H1 (cell line): ENCODE data around the gene ZNF532. TPM values are rescaled to one million over a fixed set of nuclear protein-coding genes. Genes with fewer than 3 reads are reported as not detected.

ENCODE experiments used
- CTCF ChIA-PET: fragments of 300-600 bp; sonication (Branson Sonifier 250); formaldehyde crosslinking; loops from one replicate; lab custom pipeline; 2021; ENCODE audit not compliant: partially characterized antibody; lab: Charles Lee
- POLR2A ChIA-PET: fragments of 300-600 bp; sonication (Branson Sonifier 250); formaldehyde crosslinking; loops from one replicate; lab custom pipeline; 2021; ENCODE audit warnings: inconsistent platforms; ENCODE audit not compliant: partially characterized antibody; lab: Charles Lee
- DNase-seq, 2 experiments: peaks; one replicate each; pipeline versions ENCODE4 v3.0.0 to v3.0.0-alpha.2; 2010 to 2022; ENCODE audit warnings: low spot score in 2 of 2, low read depth in 1 of 2, mixed read lengths in 1 of 2
- FAIRE-seq: peaks from 2 replicates; lab custom pipeline; 2011; peaks lifted over from hg19 to GRCh38; lab: Jason Lieb, UNC
- H2AFZ ChIP-seq: 2 replicates; pipeline ENCODE4 v1.8.1; 2012; ENCODE audit warnings: low read length, inconsistent platforms
- H2AK5ac ChIP-seq: 2 replicates; pipeline ENCODE4 v1.6.1; 2013; ENCODE audit warnings: low read depth, low read length
- H2BK120ac ChIP-seq: replicated peaks from 2 replicates; pipeline ENCODE3; 2013; ENCODE audit warnings: low read depth, low read length, inconsistent platforms
- H2BK12ac ChIP-seq: 2 replicates; pipeline ENCODE4 v1.6.1; 2013; ENCODE audit warnings: low read depth, low read length
- H2BK15ac ChIP-seq: 2 replicates; pipeline ENCODE4 v1.6.1; 2013; ENCODE audit warnings: low read length
- H2BK20ac ChIP-seq: 2 replicates; pipeline ENCODE4 v1.6.1; 2013; ENCODE audit warnings: low read length
- H2BK5ac ChIP-seq: 2 replicates; pipeline ENCODE4 v1.6.1; 2013; ENCODE audit warnings: low read depth, low read length
- H3K14ac ChIP-seq: 2 replicates; pipeline ENCODE4 v1.6.1; 2013; ENCODE audit warnings: inconsistent platforms; ENCODE audit not compliant: insufficient read length
- H3K18ac ChIP-seq: 2 replicates; pipeline ENCODE4 v1.6.1; 2013; ENCODE audit warnings: low read length; ENCODE audit errors: extremely low read depth
- H3K23ac ChIP-seq: 2 replicates; pipeline ENCODE4 v1.6.1; 2013; ENCODE audit warnings: inconsistent platforms; ENCODE audit not compliant: insufficient read length
- H3K23me2 ChIP-seq: 2 replicates; pipeline ENCODE4 v1.6.1; 2013; ENCODE audit warnings: low read depth, low read length
- H3K27ac ChIP-seq: 2 replicates; pipeline ENCODE4 v1.6.1; 2011; ENCODE audit warnings: low read depth, low read length, inconsistent platforms
- H3K27me3 ChIP-seq, 4 experiments: replicated peaks in 1 of 4; 1 replicate in 1 of 4; 2 replicates in 3 of 4; pipeline versions ENCODE4 v1.6.1 to v1.8.1; 2011 to 2013; ENCODE audit warnings: low read length in 3 of 4, mild to moderate bottlenecking in 3 of 4, inconsistent platforms in 2 of 4, mixed read lengths in 2 of 4, moderate library complexity in 1 of 4; ENCODE audit not compliant: control insufficient read depth in 3 of 4, insufficient read depth in 3 of 4; ENCODE audit errors: extremely low read depth in 1 of 4
- H3K36me3 ChIP-seq, 4 experiments: 2 replicates each; pipeline versions ENCODE4 v1.6.1 to v1.8.1; 2011 to 2013; ENCODE audit warnings: mild to moderate bottlenecking in 4 of 4, low read length in 3 of 4, moderate library complexity in 2 of 4, control low read depth in 1 of 4, inconsistent platforms in 1 of 4; ENCODE audit not compliant: insufficient read depth in 4 of 4, control insufficient read depth in 2 of 4
- H3K4ac ChIP-seq: replicated peaks from 2 replicates; pipeline ENCODE3; 2013; ENCODE audit warnings: low read length, low read depth, mixed read lengths, inconsistent platforms; ENCODE audit not compliant: insufficient read length
- H3K4me1 ChIP-seq, 4 experiments: replicated peaks in 1 of 4; 1 replicate in 1 of 4; 2 replicates in 3 of 4; pipeline versions ENCODE4 v1.6.1 to v1.8.1; 2011 to 2013; ENCODE audit warnings: low read length in 3 of 4, inconsistent platforms in 2 of 4, mixed read lengths in 1 of 4; ENCODE audit not compliant: insufficient read depth in 4 of 4, control insufficient read depth in 3 of 4
- H3K4me2 ChIP-seq, 2 experiments: 2 replicates each; pipeline versions ENCODE4 v1.6.1 to v1.8.1; 2011 to 2013; ENCODE audit warnings: low read depth in 2 of 2, low read length in 2 of 2, control low read depth in 1 of 2, inconsistent platforms in 1 of 2, mild to moderate bottlenecking in 1 of 2; ENCODE audit not compliant: insufficient read depth in 1 of 2
- H3K4me3 ChIP-seq, 4 experiments: fragments of 200-600, 300-600 bp in 1 of 4; sonication (generic), shearing (Covaris generic), sonication (Bioruptor Twin) in 1 of 4; 2 replicates each; pipeline versions ENCODE4 v1.5.1 to v1.8.1; 2011 to 2016; ENCODE audit warnings: low read length in 4 of 4, low read depth in 3 of 4, control low read depth in 2 of 4, inconsistent platforms in 2 of 4, mild to moderate bottlenecking in 2 of 4, mixed read lengths in 1 of 4, moderate library complexity in 1 of 4; ENCODE audit not compliant: insufficient read depth in 2 of 4; ENCODE audit errors: extremely low read depth in 1 of 4
- H3K56ac ChIP-seq: replicated peaks from 2 replicates; pipeline ENCODE3; 2013; ENCODE audit warnings: low read depth, mild to moderate bottlenecking, mixed read lengths, low read length, inconsistent platforms; ENCODE audit not compliant: insufficient read length
- H3K79me1 ChIP-seq: 2 replicates; pipeline ENCODE4 v1.6.1; 2013; ENCODE audit warnings: low read depth, low read length, control low read depth
- H3K79me2 ChIP-seq, 2 experiments: 2 replicates each; pipeline versions ENCODE4 v1.6.1 to v1.8.1; 2012 to 2013; ENCODE audit warnings: low read length in 2 of 2, mild to moderate bottlenecking in 2 of 2, inconsistent platforms in 1 of 2; ENCODE audit not compliant: insufficient read depth in 2 of 2, control insufficient read depth in 1 of 2
- H3K9ac ChIP-seq, 4 experiments: replicated peaks in 1 of 4; 1 replicate in 1 of 4; 2 replicates in 3 of 4; pipeline versions ENCODE4 v1.6.1 to v1.8.1; 2011 to 2013; ENCODE audit warnings: low read depth in 3 of 4, low read length in 3 of 4, control low read depth in 2 of 4, mild to moderate bottlenecking in 2 of 4, moderate library complexity in 2 of 4, inconsistent platforms in 1 of 4; ENCODE audit errors: extremely low read depth in 1 of 4
- H3K9me3 ChIP-seq, 2 experiments: 2 replicates each; pipeline versions ENCODE4 v1.6.1 to v1.8.1; 2012 to 2013; ENCODE audit warnings: mild to moderate bottlenecking in 2 of 2, moderate library complexity in 2 of 2, control low read depth in 1 of 2, inconsistent platforms in 1 of 2, low read depth in 1 of 2, low read length in 1 of 2, mixed read lengths in 1 of 2; ENCODE audit not compliant: insufficient read depth in 2 of 2
- H4K20me1 ChIP-seq, 2 experiments: replicated peaks in 1 of 2; 2 replicates each; pipeline versions ENCODE3 to v1.8.1; 2011 to 2013; ENCODE audit warnings: inconsistent platforms in 2 of 2, low read length in 2 of 2, mild to moderate bottlenecking in 1 of 2; ENCODE audit not compliant: insufficient read depth in 2 of 2, control insufficient read depth in 1 of 2
- H4K5ac ChIP-seq: 2 replicates; pipeline ENCODE4 v1.6.1; 2013; ENCODE audit warnings: low read length, low read depth, mixed read lengths, inconsistent platforms; ENCODE audit not compliant: insufficient read length
- H4K8ac ChIP-seq: 2 replicates; pipeline ENCODE4 v1.8.0; 2013; ENCODE audit warnings: mild to moderate bottlenecking, moderate library complexity, low read length, inconsistent platforms; ENCODE audit not compliant: insufficient read depth; ENCODE audit errors: extremely low read depth
- H4K91ac ChIP-seq: replicated peaks from 2 replicates; pipeline ENCODE3; 2013; ENCODE audit warnings: low read length, mixed read lengths, inconsistent platforms; ENCODE audit not compliant: insufficient read length
- CBX5 ChIP-seq: fragments of 300-800, 300-1000 bp; sonication (generic); IDR thresholded peaks from 2 replicates; pipeline ENCODE4 v1.7.1; 2016; ENCODE audit warnings: antibody characterized with exemption, low read length, low read depth
- JUND ChIP-seq: IDR thresholded peaks from 2 replicates; pipeline ENCODE4 v1.6.1; 2011; ENCODE audit warnings: mild to moderate bottlenecking, improper control_type of control experiment, low read length
- KDM4A ChIP-seq: IDR thresholded peaks from one replicate; pipeline ENCODE4 v1.7.1; 2012; ENCODE audit warnings: low read depth, mild to moderate bottlenecking, moderate library complexity, low read length, inconsistent platforms; ENCODE audit not compliant: severe bottlenecking
- MAX ChIP-seq: IDR thresholded peaks from 2 replicates; pipeline ENCODE4 v1.6.1; 2012; ENCODE audit warnings: inconsistent platforms
- NRF1 ChIP-seq: IDR thresholded peaks from 2 replicates; pipeline ENCODE4 v1.6.1; 2011; ENCODE audit warnings: mild to moderate bottlenecking, low read depth, low read length, improper control_type of control experiment
- RNF2 ChIP-seq: fragments of 200-900, 300-1000 bp; sonication (generic); IDR thresholded peaks from 2 replicates; pipeline ENCODE4 v1.7.1; 2016; ENCODE audit warnings: borderline replicate concordance, low read depth, mild to moderate bottlenecking, antibody characterized with exemption, low read length; ENCODE audit not compliant: poor library complexity, severe bottlenecking; ENCODE audit errors: missing control alignments
- SRF ChIP-seq: IDR thresholded peaks from 2 replicates; pipeline ENCODE4 v1.6.1; 2011; ENCODE audit warnings: mild to moderate bottlenecking, low read depth, low read length, moderate library complexity
- SUZ12 ChIP-seq: fragments of 200-600 bp; sonication (generic); IDR thresholded peaks from 2 replicates; pipeline ENCODE4 v1.6.1; 2012; ENCODE audit warnings: mild to moderate bottlenecking, inconsistent platforms, low read length, moderate library complexity, mixed read lengths
- TEAD4 ChIP-seq: IDR thresholded peaks from 2 replicates; pipeline ENCODE4 v1.6.1; 2012; ENCODE audit warnings: low read depth, low read length, inconsistent platforms, mixed read lengths
- WGBS, 2 experiments: shearing (Covaris generic) in 1 of 2; methylation state at CpG; one replicate each; pipeline versions ENCODE4 v1.1.6 to v1.1.7; 2013 to 2015; ENCODE audit warnings: low lambda C conversion rate in 2 of 2, mixed read lengths in 2 of 2, inconsistent platforms in 1 of 2, low coverage in 1 of 2, missing lambda C conversion rate in 1 of 2; ENCODE audit not compliant: insufficient replicate concordance in 2 of 2, insufficient coverage in 1 of 2, insufficient read length in 1 of 2; ENCODE audit errors: extremely low coverage in 1 of 2, missing lambda C conversion rate in 1 of 2; 5-methylcytosine and 5-hydroxymethylcytosine counted together
- polyA plus RNA-seq, 7 experiments: library from polyadenylated mRNA; depleted of rRNA in 3 of 7; stranded (reverse) in 5 of 7; unstranded in 2 of 7; fragments of >200 nt in 5 of 7; fragments of 200-250 nt in 2 of 7; gene quantifications; 1 replicate in 5 of 7; 2 replicates in 1 of 7; 4 replicates in 1 of 7; pipeline versions ENCODE4 v1.2.1 to v1.2.3, GENCODE V29; 2011 to 2013; ENCODE audit warnings: missing spikeins in 2 of 7, mixed read lengths in 2 of 7
- total RNA-seq: library from RNA; stranded (reverse); fragmentation: NEBNext Ultra II Directional; extraction: Animal tissue kit (Norgen Biotek cat#: 25700); gene quantifications from 2 replicates; pipeline ENCODE4 v1.2.1, GENCODE V29; 2021

ZNF532 gene
- total and polyA plus RNA-seq, 2 of the 8 experiments (the other 6 are each of a cell fraction or from before 2014, with no cell fraction given), result 143 to 240 TPM

- no peak overlapping the region for H3K27ac ChIP-seq
- peaks cover 0 to 7% (median 0%) of the 10 kb centered on the region in 4 experiments; a peak in 2 of 7 replicates for H3K4me1 ChIP-seq
- H3K4ac ChIP-seq, result no peak overlapping the region
- WGBS, 2 experiments, result 95% methylated on average over 5 of the region's 7 CpGs; no CpG with 5 or more reads in 1 of the 2 experiments
- H3K36me3 ChIP-seq, result no peaks in the 10 kb centered on the region
- no peak for TF ChIP-seq NRF1
- TF ChIP-seq CBX5, result no peak
- TF ChIP-seq TEAD4, result no peak
- no peak for TF ChIP-seq KDM4A
- TF ChIP-seq JUND, result no peak
- TF ChIP-seq MAX, result no peak
- TF ChIP-seq RNF2, result no peak
- no peak for TF ChIP-seq SRF
- no peak for TF ChIP-seq SUZ12
- no peak overlapping the region for H4K5ac ChIP-seq
- no peak overlapping the region for H3K14ac ChIP-seq
- no peak overlapping the region for H3K23ac ChIP-seq
- no peak for DNase-seq
- no peak overlapping the region for H3K56ac ChIP-seq
- no peaks in the 10 kb centered on the region for H3K79me2 ChIP-seq
- H3K27me3 ChIP-seq, result no peaks in the 10 kb centered on the region
- H3K23me2 ChIP-seq, result no peaks in the 10 kb centered on the region
- H3K18ac ChIP-seq, result no peak overlapping the region
- H2BK12ac ChIP-seq, result no peak overlapping the region
- H3K4me3 ChIP-seq, result no peak overlapping the region
- peaks cover 0 to 3% of the 10 kb centered on the region in 2 experiments; a peak in 1 of 4 replicates for H3K9me3 ChIP-seq
- H2AFZ ChIP-seq, result no peak overlapping the region
- no peak overlapping the region for H2BK15ac ChIP-seq
- no peak overlapping the region for H3K9ac ChIP-seq
- no peak for FAIRE-seq
- H4K8ac ChIP-seq, result no peak overlapping the region
- no peak overlapping the region for H2AK5ac ChIP-seq
- H2BK20ac ChIP-seq, result no peak overlapping the region
- no peak overlapping the region for H2BK120ac ChIP-seq
- H4K91ac ChIP-seq, result no peak overlapping the region
- no peak overlapping the region for H3K4me2 ChIP-seq
- ChIA-PET POLR2A (no interaction called here), CTCF (interaction anchor here (1.0 kb wide), 1 partner anchor 12 kb away, joined by 3 read pairs; no protein-coding TSS in a partner anchor)
- H3K79me1 ChIP-seq, result no peaks in the 10 kb centered on the region
- no peaks in the 10 kb centered on the region for H4K20me1 ChIP-seq
- H2BK5ac ChIP-seq, result no peak overlapping the region
Measured at GRCh38 chr18:59002974-59003594, 138.4 kb downstream of the ZNF532 start.
